IMR-90 (cell line): Measurements from ENCODE around the gene OR2T6. TPM values are rescaled to one million over a fixed set of nuclear protein-coding genes. Genes with fewer than 3 reads are reported as not detected.

ENCODE experiments used
- ATAC-seq: fragments of 200-7000 bp; cut with Tn5 transposase; 2 replicates; pipeline ENCODE4 v1.9.1; 2020; ENCODE audit warnings: low read depth, mild to moderate bottlenecking, moderate library complexity
- BruUV-seq: library from RNA; stranded (reverse); fragments of 400-500 nt; replicated peaks from 2 replicates; lab custom pipeline; 2021; lab: Mats Ljungman, UMichigan
- CTCF ChIA-PET: fragments of 300-600 bp; formaldehyde crosslinking; extraction: SDS; loops from one replicate; lab custom pipeline; 2021; ENCODE audit warnings: antibody characterized with exemption; lab: Yijun Ruan, JAX
- POLR2A ChIA-PET: fragments of 300-600 bp; sonication (Branson Sonifier 250); formaldehyde crosslinking; loops from one replicate; lab custom pipeline; 2022; ENCODE audit warnings: antibody characterized with exemption; ENCODE audit not compliant: unreplicated experiment; lab: Charles Lee
- DNase-seq: peaks from one replicate; pipeline ENCODE4 v3.0.0; 2013
- H2AFZ ChIP-seq: replicated peaks from 2 replicates; pipeline ENCODE3; 2013; ENCODE audit warnings: low read length, mild to moderate bottlenecking; ENCODE audit not compliant: poor library complexity
- H2AK5ac ChIP-seq: 2 replicates; pipeline ENCODE4 v1.6.1; 2013; ENCODE audit warnings: low read depth, low read length, inconsistent platforms
- H2AK9ac ChIP-seq: replicated peaks from 2 replicates; pipeline ENCODE3; 2013; ENCODE audit warnings: mild to moderate bottlenecking, low read depth, low read length, moderate library complexity; ENCODE audit not compliant: poor library complexity
- H2BK120ac ChIP-seq: 2 replicates; pipeline ENCODE4 v1.6.1; 2013; ENCODE audit warnings: low read depth, low read length, inconsistent platforms
- H2BK15ac ChIP-seq: 3 replicates; pipeline ENCODE4 v1.6.1; 2013; ENCODE audit warnings: low read depth, low read length, inconsistent platforms
- H2BK20ac ChIP-seq: 2 replicates; pipeline ENCODE4 v1.6.1; 2013; ENCODE audit warnings: low read depth, mild to moderate bottlenecking, inconsistent platforms, low read length, moderate library complexity
- H2BK5ac ChIP-seq: 2 replicates; pipeline ENCODE4 v1.6.1; 2013; ENCODE audit warnings: mild to moderate bottlenecking, low read depth, low read length, inconsistent platforms; ENCODE audit not compliant: poor library complexity, severe bottlenecking
- H3K14ac ChIP-seq: replicated peaks from 2 replicates; pipeline ENCODE4 v1.6.1; 2013; ENCODE audit warnings: low read depth, low read length, inconsistent platforms
- H3K18ac ChIP-seq: 2 replicates; pipeline ENCODE4 v1.6.1; 2013; ENCODE audit warnings: low read depth, low read length, control low read depth
- H3K23ac ChIP-seq: 2 replicates; pipeline ENCODE4 v1.6.1; 2013; ENCODE audit warnings: low read depth, low read length, inconsistent platforms
- H3K27ac ChIP-seq: 2 replicates; pipeline ENCODE4 v1.5.1; 2013; ENCODE audit warnings: mild to moderate bottlenecking, control low read depth, low read length; ENCODE audit not compliant: insufficient read depth
- H3K27me3 ChIP-seq: 2 replicates; pipeline ENCODE4 v1.6.1; 2013; ENCODE audit warnings: low read length; ENCODE audit not compliant: control insufficient read depth, insufficient read depth
- H3K36me3 ChIP-seq: 2 replicates; pipeline ENCODE4 v1.6.1; 2013; ENCODE audit warnings: low read length, mixed read lengths; ENCODE audit not compliant: control insufficient read depth, insufficient read depth
- H3K4ac ChIP-seq: 2 replicates; pipeline ENCODE4 v1.6.1; 2013; ENCODE audit warnings: low read depth, low read length, inconsistent platforms
- H3K4me1 ChIP-seq: 2 replicates; pipeline ENCODE4 v1.6.1; 2013; ENCODE audit warnings: low read length, mixed read lengths; ENCODE audit not compliant: control insufficient read depth, insufficient read depth
- H3K4me2 ChIP-seq: 2 replicates; pipeline ENCODE4 v1.6.1; 2013; ENCODE audit warnings: low read depth, mild to moderate bottlenecking, control low read depth, low read length, moderate library complexity
- H3K4me3 ChIP-seq: 2 replicates; pipeline ENCODE4 v1.5.1; 2013; ENCODE audit warnings: low read depth, mild to moderate bottlenecking, control low read depth, low read length, moderate library complexity; ENCODE audit not compliant: insufficient read depth
- H3K56ac ChIP-seq: 2 replicates; pipeline ENCODE4 v1.6.1; 2013; ENCODE audit warnings: low read length, inconsistent platforms; ENCODE audit not compliant: insufficient read depth; ENCODE audit errors: extremely low read depth
- H3K79me1 ChIP-seq, 2 experiments: 2 replicates each; pipeline ENCODE4 v1.6.1; 2013; ENCODE audit warnings: low read length in 2 of 2, inconsistent platforms in 1 of 2, low read depth in 1 of 2
- H3K9ac ChIP-seq: 2 replicates; pipeline ENCODE4 v1.6.1; 2013; ENCODE audit warnings: low read depth, low read length, control low read depth
- H3K9me1 ChIP-seq: 2 replicates; pipeline ENCODE4 v1.6.1; 2013; ENCODE audit warnings: low read length, inconsistent platforms; ENCODE audit not compliant: insufficient read depth
- H3K9me3 ChIP-seq: 2 replicates; pipeline ENCODE4 v1.6.1; 2013; ENCODE audit warnings: low read length; ENCODE audit not compliant: control insufficient read depth, insufficient read depth
- H4K20me1 ChIP-seq: 2 replicates; pipeline ENCODE4 v1.6.1; 2013; ENCODE audit warnings: low read length, inconsistent platforms; ENCODE audit not compliant: insufficient read depth
- H4K5ac ChIP-seq: 2 replicates; pipeline ENCODE4 v1.6.1; 2013; ENCODE audit warnings: mild to moderate bottlenecking, low read depth, low read length, control low read depth
- H4K8ac ChIP-seq, 2 experiments: 2 replicates each; pipeline ENCODE4 v1.6.1; 2013; ENCODE audit warnings: low read depth in 2 of 2, low read length in 2 of 2, control low read depth in 1 of 2, inconsistent platforms in 1 of 2
- H4K91ac ChIP-seq: 2 replicates; pipeline ENCODE4 v1.6.1; 2013; ENCODE audit warnings: low read depth, low read length, inconsistent platforms; ENCODE audit not compliant: insufficient read depth
- BHLHE40 ChIP-seq: fragments of 150-350 bp; IDR thresholded peaks from 2 replicates; pipeline ENCODE4 v1.6.1; 2016; ENCODE audit warnings: mild to moderate bottlenecking, low read depth, low read length
- CEBPB ChIP-seq: IDR thresholded peaks from 2 replicates; pipeline ENCODE4 v1.6.1; 2012; ENCODE audit warnings: low read depth, low read length, improper control_type of control experiment
- CTCF ChIP-seq: conservative IDR thresholded peaks from 2 replicates; pipeline ENCODE4 v1.5.1; 2012; ENCODE audit warnings: mild to moderate bottlenecking, low read depth, low read length, improper control_type of control experiment
- FOS ChIP-seq: fragments of 150-350 bp; IDR thresholded peaks from 2 replicates; pipeline ENCODE4 v1.6.1; 2016; ENCODE audit warnings: low read depth, low read length
- MAFK ChIP-seq: IDR thresholded peaks from 2 replicates; pipeline ENCODE4 v1.6.1; 2012; ENCODE audit warnings: low read depth, low read length, improper control_type of control experiment
- NFE2L2 ChIP-seq: fragments of 150-350 bp; IDR thresholded peaks from 2 replicates; pipeline ENCODE4 v1.6.1; 2016; ENCODE audit warnings: low read depth, mild to moderate bottlenecking, low read length
- POLR2A ChIP-seq: IDR thresholded peaks from 2 replicates; pipeline ENCODE4 v1.6.1; 2012; ENCODE audit warnings: mild to moderate bottlenecking, low read depth, low read length
- RAD21 ChIP-seq: IDR thresholded peaks from 2 replicates; pipeline ENCODE4 v1.6.1; 2012; ENCODE audit warnings: low read length, improper control_type of control experiment
- RCOR1 ChIP-seq: IDR thresholded peaks from 2 replicates; pipeline ENCODE4 v1.6.1; 2012; ENCODE audit warnings: mild to moderate bottlenecking, low read length, improper control_type of control experiment; ENCODE audit not compliant: insufficient replicate concordance
- RFX5 ChIP-seq: IDR thresholded peaks from 2 replicates; pipeline ENCODE4 v1.8.0; 2012; ENCODE audit warnings: low read depth, mild to moderate bottlenecking, low read length, moderate library complexity
- WGBS, 2 experiments: methylation state at CpG; one replicate each; pipeline versions ENCODE4 v1.1.5 to v1.1.7; 2013; ENCODE audit warnings: missing lambda C conversion rate in 2 of 2; ENCODE audit not compliant: insufficient read length in 1 of 2; ENCODE audit errors: extremely low coverage in 2 of 2; 5-methylcytosine and 5-hydroxymethylcytosine counted together
- dilution Hi-C: fragments of 300-500 bp; cut with HindIII; formaldehyde crosslinking; loops from one replicate; pipeline ENCODE4 v1.14.3; 2018; ENCODE audit warnings: low sequenced_read_pairs; ENCODE audit not compliant: unreplicated experiment
- in situ Hi-C: fragments of 300-500 bp; cut with MboI; formaldehyde crosslinking; loops from 3 replicates; pipeline ENCODE4 v1.14.3; 2019; ENCODE audit warnings: low sequenced_read_pairs, inconsistent platforms, mixed read lengths
- intact Hi-C: fragments of 100-400 bp; cut with micrococcal nuclease; formaldehyde crosslinking; loops from 2 replicates; pipeline ENCODE4 v1.10.0; 2022
- polyA plus RNA-seq, 3 experiments: library from polyadenylated mRNA; depleted of rRNA; stranded (reverse); fragments of >200 nt; gene quantifications; 2 replicates each; pipeline ENCODE4 v1.2.3, GENCODE V29; 2012; ENCODE audit warnings: low replicate concordance in 1 of 3
- total RNA-seq: library from RNA; depleted of rRNA; stranded (reverse); fragments of >200 nt; gene quantifications from 2 replicates; pipeline ENCODE4 v1.2.3, GENCODE V29; 2012

Gene OR2T6
- total and polyA plus RNA-seq, 2 of the 4 experiments (the other 2 are of a cell fraction), result not detected

GRCh38 chr1:248361121-248361715 lies 14.3 kb upstream of the OR2T6 start, which contains the start of gene OR2T4:
Gene OR2T4 (plus strand): TSS chr1:248361665. CDS start chr1:248361665, 0 bp downstream.
- no peak within 1 kb of the TSS for H2AK5ac ChIP-seq
- no TSS peak for BruUV-seq
- no peak within 1 kb of the TSS for H2AK9ac ChIP-seq
- WGBS, 2 experiments, result no CpG with 5 or more reads among the region's 3 CpGs
- H3K9me1 ChIP-seq, result no peaks in the 10 kb centered on the region
- H4K91ac ChIP-seq, result no peak within 1 kb of the TSS
- H4K8ac ChIP-seq, result no peak within 1 kb of the TSS
- POLR2A ChIA-PET, result no interaction called here
- intact Hi-C loops, result no loop called here
- peaks cover 17% of the 10 kb centered on the region for H3K9me3 ChIP-seq
- H2AFZ ChIP-seq, result no peak within 1 kb of the TSS
- CTCF ChIA-PET, result no interaction called here
- H2BK5ac ChIP-seq, result no peak within 1 kb of the TSS
- H4K5ac ChIP-seq, result no peak within 1 kb of the TSS
- no peak within 1 kb of the TSS for H3K4me3 ChIP-seq
- H3K56ac ChIP-seq, result no peak within 1 kb of the TSS
- H2BK20ac ChIP-seq, result no peak within 1 kb of the TSS
- H2BK120ac ChIP-seq, result no peak within 1 kb of the TSS
- H3K79me1 ChIP-seq, result no peaks in the 10 kb centered on the region
- H3K14ac ChIP-seq, result no peak within 1 kb of the TSS
- no peak within 1 kb of the TSS for H3K23ac ChIP-seq
- H3K36me3 ChIP-seq, result no peaks in the 10 kb centered on the region
- H4K20me1 ChIP-seq, result no peaks in the 10 kb centered on the region
- DNase-seq, result no peak
- no peak for ATAC-seq
- H3K27me3 ChIP-seq, result no peaks in the 10 kb centered on the region
- H2BK15ac ChIP-seq, result no peak within 1 kb of the TSS
- H3K27ac ChIP-seq, result no peak within 1 kb of the TSS
- no peak within 1 kb of the TSS for H3K4ac ChIP-seq
- in situ Hi-C loops, result no loop called here
- dilution Hi-C loops, result no loop called here
- TF ChIP-seq RAD21 (no peak), NFE2L2 (no peak), CTCF (no peak), BHLHE40 (no peak), RCOR1 (no peak), FOS (no peak), CEBPB (no peak), MAFK (no peak), RFX5 (no peak), POLR2A (no peak)
- H3K18ac ChIP-seq, result no peak within 1 kb of the TSS
- H3K4me1 ChIP-seq, result no peaks in the 10 kb centered on the region
- no peak within 1 kb of the TSS for H3K4me2 ChIP-seq
- no peak within 1 kb of the TSS for H3K9ac ChIP-seq
